Measurements from ENCODE around the gene LRIG1.

LRIG1 gene

GRCh38 chr3:66353530-66353929, 147.3 kb downstream of the LRIG1 start:
- H3K36me3 Mint-ChIP-seq (ENCODE audit: low read depth) = no peaks in the 10 kb centered on the region
- no peak overlapping the region for H3K4me3 Mint-ChIP-seq
- no peaks in the 10 kb centered on the region for H3K9me3 Mint-ChIP-seq
- no peaks in the 10 kb centered on the region for H3K27me3 Mint-ChIP-seq
- intact Hi-C loops (cut with micrococcal nuclease) = no loop called here
- no peak overlapping the region for H3K27ac Mint-ChIP-seq
- no peaks in the 10 kb centered on the region for H3K4me1 Mint-ChIP-seq (ENCODE audit: low read depth)

- Mint-ChIP-seq H3K4me1 (ENCODE audit: low read depth) (no peaks in the 10 kb centered on the region), H3K27me3 (no peaks in the 10 kb centered on the region), H3K9me3 (no peaks in the 10 kb centered on the region), H3K36me3 (ENCODE audit: low read depth) (peaks cover under 1% of the 10 kb centered on the region), H3K4me3 (no peak overlapping the region), H3K27ac (no peak overlapping the region)
- intact Hi-C loops (cut with micrococcal nuclease) = no loop called here
Observed at GRCh38 chr3:66353039-66353438, 147.8 kb downstream of the LRIG1 start.

GRCh38 chr3:66350601-66351000, 150.2 kb downstream of the LRIG1 start:
- H3K27ac Mint-ChIP-seq = no peak overlapping the region
- no peak overlapping the region for H3K4me3 Mint-ChIP-seq
- H3K27me3 Mint-ChIP-seq = no peaks in the 10 kb centered on the region
- H3K4me1 Mint-ChIP-seq (ENCODE audit: low read depth) = no peaks in the 10 kb centered on the region
- H3K9me3 Mint-ChIP-seq = no peaks in the 10 kb centered on the region
- intact Hi-C loops (cut with micrococcal nuclease) = no loop called here
- H3K36me3 Mint-ChIP-seq (ENCODE audit: low read depth) = peaks cover 16% of the 10 kb centered on the region

GRCh38 chr3:66348704-66349103, 152.1 kb downstream of the LRIG1 start:
- Mint-ChIP-seq H3K27me3 (no peaks in the 10 kb centered on the region), H3K9me3 (no peaks in the 10 kb centered on the region), H3K4me1 (ENCODE audit: low read depth) (peaks cover 7% of the 10 kb centered on the region), H3K27ac (no peak overlapping the region), H3K36me3 (ENCODE audit: low read depth) (peaks cover 16% of the 10 kb centered on the region), H3K4me3 (no peak overlapping the region)
- intact Hi-C loops (cut with micrococcal nuclease) = no loop called here

GRCh38 chr3:66344848-66345578, 155.8 kb downstream of the LRIG1 start:
- peaks cover 7% of the 10 kb centered on the region for H3K4me1 Mint-ChIP-seq (ENCODE audit: low read depth)
- H3K9me3 Mint-ChIP-seq = no peaks in the 10 kb centered on the region

GRCh38 chr3:66344391-66344811, 156.4 kb downstream of the LRIG1 start:
- H3K27me3 Mint-ChIP-seq = no peaks in the 10 kb centered on the region
- H3K9me3 Mint-ChIP-seq = no peaks in the 10 kb centered on the region
- H3K36me3 Mint-ChIP-seq (ENCODE audit: low read depth) = peaks cover 16% of the 10 kb centered on the region
- H3K27ac Mint-ChIP-seq = no peak overlapping the region
- intact Hi-C loops (cut with micrococcal nuclease) = no loop called here
- H3K4me3 Mint-ChIP-seq = no peak overlapping the region
- H3K4me1 Mint-ChIP-seq (ENCODE audit: low read depth) = peaks cover 7% of the 10 kb centered on the region

More at GRCh38 chr3:66344848-66345578, 155.8 kb downstream of the LRIG1 start:
- intact Hi-C loops (cut with micrococcal nuclease) = no loop called here
- H3K27ac Mint-ChIP-seq = no peak overlapping the region
- no peaks in the 10 kb centered on the region for H3K27me3 Mint-ChIP-seq
- H3K4me3 Mint-ChIP-seq = no peak overlapping the region
- peaks cover 16% of the 10 kb centered on the region for H3K36me3 Mint-ChIP-seq (ENCODE audit: low read depth)

- Mint-ChIP-seq H3K27me3 (no peaks in the 10 kb centered on the region), H3K9me3 (no peaks in the 10 kb centered on the region), H3K36me3 (ENCODE audit: low read depth) (peaks cover 13% of the 10 kb centered on the region), H3K4me1 (ENCODE audit: low read depth) (peaks cover 7% of the 10 kb centered on the region), H3K4me3 (no peak overlapping the region), H3K27ac (no peak overlapping the region)
- intact Hi-C loops (cut with micrococcal nuclease) = no loop called here
Observed at GRCh38 chr3:66342717-66343356, 158.0 kb downstream of the LRIG1 start.

- H3K4me3 Mint-ChIP-seq = no peak overlapping the region
- H3K27ac Mint-ChIP-seq = no peak overlapping the region
- intact Hi-C loops (cut with micrococcal nuclease) = no loop called here
Observed at GRCh38 chr3:66338927-66339326, 161.9 kb downstream of the LRIG1 start.

GRCh38 chr3:66336333-66336766, 164.5 kb downstream of the LRIG1 start:
- Mint-ChIP-seq H3K9me3 (no peaks in the 10 kb centered on the region), H3K27me3 (no peaks in the 10 kb centered on the region), H3K4me1 (ENCODE audit: low read depth) (no peaks in the 10 kb centered on the region), H3K4me3 (no peak overlapping the region), H3K36me3 (ENCODE audit: low read depth) (no peaks in the 10 kb centered on the region), H3K27ac (no peak overlapping the region)
- intact Hi-C loops (cut with micrococcal nuclease) = no loop called here

More at GRCh38 chr3:66338927-66339326, 161.9 kb downstream of the LRIG1 start:
- H3K36me3 Mint-ChIP-seq (ENCODE audit: low read depth) = no peaks in the 10 kb centered on the region
- H3K9me3 Mint-ChIP-seq = no peaks in the 10 kb centered on the region
- no peaks in the 10 kb centered on the region for H3K4me1 Mint-ChIP-seq (ENCODE audit: low read depth)
- H3K27me3 Mint-ChIP-seq = no peaks in the 10 kb centered on the region

- Mint-ChIP-seq H3K36me3 (ENCODE audit: low read depth) (no peaks in the 10 kb centered on the region), H3K4me3 (no peak overlapping the region), H3K27ac (no peak overlapping the region), H3K9me3 (no peaks in the 10 kb centered on the region), H3K27me3 (no peaks in the 10 kb centered on the region), H3K4me1 (ENCODE audit: low read depth) (no peaks in the 10 kb centered on the region)
- intact Hi-C loops (cut with micrococcal nuclease) = no loop called here
Observed at GRCh38 chr3:66335671-66336070, 165.2 kb downstream of the LRIG1 start.
